SK-N-SH (cell line): ENCODE results near the gene MRPL17. TPM values are rescaled to one million over a fixed set of nuclear protein-coding genes. Genes with fewer than 3 reads are reported as not detected.
A peak's percentile ranks its signal among the peaks of the same experiment; 100 is the strongest.

Source experiments
- CTCF ChIA-PET: fragments of 300-600, 350-600 bp; formaldehyde crosslinking; extraction: SDS; loops from one replicate; lab custom pipeline; 2021; lab: Yijun Ruan, JAX
- POLR2A ChIA-PET: fragments of 350-600 bp; sonication (Branson Sonifier 250); formaldehyde crosslinking; extraction: SDS; loops from one replicate; lab custom pipeline; 2020; ENCODE audit warnings: antibody characterized with exemption, inconsistent platforms; lab: Yijun Ruan, JAX
- DNase-seq: peaks from one replicate; pipeline ENCODE4 v3.0.0; 2012
- H2AFZ ChIP-seq: fragments of 200-600 bp; sonication (generic); 2 replicates; pipeline ENCODE4 v1.8.1; 2016; ENCODE audit warnings: antibody characterized with exemption, mild to moderate bottlenecking, low read depth
- H3F3A ChIP-seq: fragments of 200-600 bp; sonication (generic); replicated peaks from 2 replicates; pipeline ENCODE3; 2016; ENCODE audit warnings: antibody characterized with exemption, mild to moderate bottlenecking; ENCODE audit not compliant: insufficient read depth
- H3K27ac ChIP-seq, 2 experiments: fragments of 200-500 bp in 1 of 2; fragments of 200-600 bp in 1 of 2; sonication (Bioruptor generic) in 1 of 2; sonication (generic), shearing (Covaris generic) in 1 of 2; 2 replicates each; pipeline versions ENCODE4 v1.5.1 to v1.6.1; 2014 to 2016; ENCODE audit warnings: low read depth in 2 of 2, inconsistent platforms in 1 of 2, low read length in 1 of 2, mild to moderate bottlenecking in 1 of 2, mixed read lengths in 1 of 2
- H3K27me3 ChIP-seq: fragments of 200-600 bp; sonication (generic), shearing (Covaris generic); 2 replicates; pipeline ENCODE4 v1.6.1; 2016; ENCODE audit warnings: mixed run types; ENCODE audit not compliant: insufficient read depth
- H3K36me3 ChIP-seq, 2 experiments: fragments of 200-500 bp in 1 of 2; fragments of 200-600 bp in 1 of 2; sonication (Bioruptor generic) in 1 of 2; sonication (generic) in 1 of 2; replicated peaks in 1 of 2; 2 replicates each; pipeline versions ENCODE3 to v1.5.1; 2014 to 2016; ENCODE audit warnings: low read length in 1 of 2, mild to moderate bottlenecking in 1 of 2; ENCODE audit not compliant: insufficient read depth in 2 of 2, control insufficient read depth in 1 of 2
- H3K4me1 ChIP-seq, 2 experiments: fragments of 200-500 bp in 1 of 2; fragments of 200-600 bp in 1 of 2; sonication (Bioruptor generic) in 1 of 2; sonication (generic), shearing (Covaris generic) in 1 of 2; 2 replicates each; pipeline versions ENCODE4 v1.5.1 to v1.6.1; 2014 to 2016; ENCODE audit warnings: low read depth in 1 of 2, low read length in 1 of 2, mixed run types in 1 of 2; ENCODE audit not compliant: insufficient read depth in 2 of 2, control insufficient read depth in 1 of 2
- H3K4me2 ChIP-seq: fragments of 200-600 bp; sonication (generic), shearing (Covaris generic); 2 replicates; pipeline ENCODE4 v1.6.1; 2017; ENCODE audit warnings: mixed run types
- H3K4me3 ChIP-seq, 2 experiments: fragments of 200-500 bp in 1 of 2; fragments of 200-600 bp in 1 of 2; sonication (Bioruptor generic) in 1 of 2; sonication (generic), shearing (Covaris generic) in 1 of 2; 2 replicates each; pipeline versions ENCODE4 v1.5.1 to v1.8.1; 2014 to 2016; ENCODE audit warnings: low read depth in 2 of 2, inconsistent platforms in 1 of 2, low read length in 1 of 2, mild to moderate bottlenecking in 1 of 2, mixed read lengths in 1 of 2, moderate library complexity in 1 of 2
- H3K79me2 ChIP-seq: fragments of 200-600 bp; sonication (generic); 2 replicates; pipeline ENCODE4 v1.8.1; 2017; ENCODE audit warnings: mild to moderate bottlenecking; ENCODE audit not compliant: insufficient read depth
- H3K9ac ChIP-seq: fragments of 200-600 bp; sonication (generic); 2 replicates; pipeline ENCODE4 v1.6.1; 2017; ENCODE audit warnings: mixed run types
- H3K9me2 ChIP-seq: fragments of 200-600 bp; sonication (generic); 2 replicates; pipeline ENCODE4 v1.6.1; 2017; ENCODE audit warnings: mixed run types
- H3K9me3 ChIP-seq: fragments of 200-600 bp; sonication (generic); 2 replicates; pipeline ENCODE4 v1.6.1; 2017; ENCODE audit warnings: mixed run types, mild to moderate bottlenecking, moderate library complexity
- H4K20me1 ChIP-seq: fragments of 200-600 bp; sonication (generic); 2 replicates; pipeline ENCODE4 v1.6.1; 2017; ENCODE audit warnings: mild to moderate bottlenecking, mixed run types; ENCODE audit not compliant: insufficient read depth
- ELF1 ChIP-seq: IDR thresholded peaks from 2 replicates; pipeline ENCODE4 v1.4.0; 2012
- EP300 ChIP-seq, 2 experiments: IDR thresholded peaks; 2 replicates each; pipeline versions ENCODE4 v1.4.0 to v1.6.1; 2012; ENCODE audit warnings: borderline replicate concordance in 1 of 2, low read depth in 1 of 2, low read length in 1 of 2
- FOSL2 ChIP-seq: IDR thresholded peaks from 2 replicates; pipeline ENCODE4 v1.4.0; 2012; ENCODE audit warnings: low read depth, mild to moderate bottlenecking, moderate library complexity, borderline replicate concordance
- GATA2 ChIP-seq: sonication (generic); formaldehyde crosslinking; IDR thresholded peaks from 2 replicates; pipeline ENCODE4 v1.5.0; 2020; ENCODE audit warnings: mild to moderate bottlenecking, missing genetic modification reagents
- JUND ChIP-seq: IDR thresholded peaks from 2 replicates; pipeline ENCODE4 v1.4.0; 2012
- NRF1 ChIP-seq: IDR thresholded peaks from 2 replicates; pipeline ENCODE4 v1.6.1; 2012; ENCODE audit warnings: low read depth, mild to moderate bottlenecking, low read length
- PBX3 ChIP-seq: IDR thresholded peaks from 2 replicates; pipeline ENCODE4; 2012
- RAD21 ChIP-seq: IDR thresholded peaks from 2 replicates; pipeline ENCODE4 v1.6.1; 2012; ENCODE audit warnings: mild to moderate bottlenecking, low read length
- RFX5 ChIP-seq: IDR thresholded peaks from 2 replicates; pipeline ENCODE4 v1.6.1; 2012; ENCODE audit warnings: mild to moderate bottlenecking, improper control_type of control experiment, low read length
- SIN3A ChIP-seq: IDR thresholded peaks from 2 replicates; pipeline ENCODE4 v1.6.1; 2012; ENCODE audit warnings: low read depth, mild to moderate bottlenecking, low read length, moderate library complexity, borderline replicate concordance
- SMC3 ChIP-seq: IDR thresholded peaks from 2 replicates; pipeline ENCODE4 v1.6.1; 2012; ENCODE audit warnings: low read depth, low read length, improper control_type of control experiment
- TCF12 ChIP-seq: IDR thresholded peaks from 2 replicates; pipeline ENCODE4 v1.4.0; 2012
- USF1 ChIP-seq: IDR thresholded peaks from 2 replicates; pipeline ENCODE4 v1.4.0; 2012; ENCODE audit warnings: low read depth, borderline replicate concordance
- USF2 ChIP-seq: fragments of 150-350 bp; IDR thresholded peaks from 2 replicates; pipeline ENCODE4 v1.6.1; 2017; ENCODE audit warnings: antibody characterized with exemption, low read length, low read depth, borderline replicate concordance
- WGBS: methylation state at CpG from one replicate; pipeline ENCODE4 v1.1.6; 2017; ENCODE audit warnings: low lambda C conversion rate; 5-methylcytosine and 5-hydroxymethylcytosine counted together
- polyA plus RNA-seq, 3 experiments: library from polyadenylated mRNA; depleted of rRNA; stranded (reverse); fragments of >200 nt; gene quantifications; 2 replicates each; pipeline ENCODE4 v1.2.3, GENCODE V29; 2012

The MRPL17 gene
- polyA plus RNA-seq, 1 of the 3 experiments (the other 2 are of a cell fraction) = 88.6 TPM

GRCh38 chr11:6640985-6641701 lies 42.0 kb downstream of the MRPL17 start (continued):
- TF ChIP-seq TCF12 = no peak
- no peak for TF ChIP-seq USF2
- TF ChIP-seq SIN3A = no peak
- TF ChIP-seq EP300 (IDR thresholded peaks at IDR 0.05; ENCODE audit: borderline replicate concordance in 1 of 2, low read depth in 1 of 2, low read length in 1 of 2) = no peak
- no peak for TF ChIP-seq ELF1
- no peak for TF ChIP-seq FOSL2
- TF ChIP-seq RFX5 = no peak
- no peak for TF ChIP-seq GATA2
- no peak for TF ChIP-seq USF1

- Histone ChIP-seq H3K27ac (no peak overlapping the region), H3K4me2 (no peak overlapping the region), H2AFZ (no peak overlapping the region), H3K9me2 (no peaks in the 10 kb centered on the region), H3K9me3 (no peaks in the 10 kb centered on the region), H3K4me1 (peaks cover 0 to 20% of the 10 kb centered on the region in 2 experiments; a peak in 1 of 4 replicates), H3F3A (no peaks in the 10 kb centered on the region), H3K9ac (no peak overlapping the region), H3K27me3 (no peaks in the 10 kb centered on the region), H3K4me3 (no peak overlapping the region), H4K20me1 (no peaks in the 10 kb centered on the region), H3K79me2 (no peaks in the 10 kb centered on the region), H3K36me3 (no peaks in the 10 kb centered on the region)
- WGBS = 81% methylated on average over 15 of the region's 36 CpGs
- POLR2A ChIA-PET = no interaction called here
- no peak for TF ChIP-seq RAD21
- CTCF ChIA-PET = interaction anchor here (1.0 to 1.2 kb wide), 4 partner anchors 21 to 195 kb away, joined by 3 read pairs; partner anchors contain the start of gene TPP1
- no peak for DNase-seq
Measured at GRCh38 chr11:6640036-6640984, 42.8 kb downstream of the MRPL17 start.

GRCh38 chr11:6638429-6638828 lies 44.7 kb downstream of the MRPL17 start:
- Histone ChIP-seq H3K4me2 (no peak overlapping the region), H3F3A (no peaks in the 10 kb centered on the region), H3K9me3 (no peaks in the 10 kb centered on the region), H4K20me1 (no peaks in the 10 kb centered on the region), H3K79me2 (no peaks in the 10 kb centered on the region), H2AFZ (no peak overlapping the region), H3K4me1 (peaks cover 0 to 20% of the 10 kb centered on the region in 2 experiments; a peak in 1 of 4 replicates), H3K9ac (no peak overlapping the region), H3K27ac (no peak overlapping the region; a peak in 1 of 4 replicates), H3K4me3 (no peak overlapping the region), H3K36me3 (no peaks in the 10 kb centered on the region), H3K27me3 (no peaks in the 10 kb centered on the region), H3K9me2 (no peaks in the 10 kb centered on the region)
- TF ChIP-seq USF2 = no peak
- no peak for TF ChIP-seq PBX3
- TF ChIP-seq SMC3 = no peak
- TF ChIP-seq RAD21 = 0 out of 2 replicates have a peak, but pooled peaks have one; percentile 5
- no peak for TF ChIP-seq NRF1
- TF ChIP-seq JUND = no peak
- no peak for TF ChIP-seq SIN3A
- WGBS = 53% methylated on average over 4 of the region's 4 CpGs
- ChIA-PET POLR2A (interaction anchor here (0.6 kb wide), 1 partner anchor 111 kb away, joined by 3 read pairs; no protein-coding TSS in a partner anchor), CTCF (interaction anchor here (0.8 to 1.9 kb wide), 7 partner anchors 9 to 107 kb away, joined by 3 to 7 read pairs (median 3); partner anchors contain the start of gene MRPL17)
- DNase-seq = no peak
